Endothelial cell of umbilical vein (primary cell): ENCODE measurements around the gene CES4A. TPM values are rescaled to one million over a fixed set of nuclear protein-coding genes. Genes with fewer than 3 reads are reported as not detected.

Experiments
- BruUV-seq: library from RNA; stranded (reverse); fragments of 400-500 nt; replicated peaks from 2 replicates; lab custom pipeline; 2021; lab: Mats Ljungman, UMichigan
- CTCF ChIA-PET: fragments of 300-600, 350-600 bp; sonication (Branson Sonifier 250); formaldehyde crosslinking; loops from one replicate; lab custom pipeline; 2021; ENCODE audit warnings: antibody characterized with exemption, inconsistent platforms; lab: Charles Lee
- POLR2A ChIA-PET: fragments of 300-600, 350-600 bp; sonication (Branson Sonifier 250); formaldehyde crosslinking; loops from one replicate; lab custom pipeline; 2021; ENCODE audit warnings: antibody characterized with exemption, inconsistent platforms; lab: Charles Lee
- DNase-seq: peaks from one replicate; pipeline ENCODE4 v3.0.0-alpha.2; 2011; ENCODE audit warnings: low read depth, low spot score
- FAIRE-seq: peaks from 2 replicates; lab custom pipeline; 2011; peaks lifted over from hg19 to GRCh38; lab: Jason Lieb, UNC
- H2AFZ ChIP-seq: 2 replicates; pipeline ENCODE4 v1.6.0; 2012; ENCODE audit warnings: low read depth, low read length, control low read depth, inconsistent platforms
- H3K27ac ChIP-seq: 2 replicates; pipeline ENCODE4 v1.5.1; 2011; ENCODE audit warnings: low read depth, mild to moderate bottlenecking, control low read depth, low read length, moderate library complexity; ENCODE audit not compliant: insufficient read depth
- H3K27me3 ChIP-seq, 2 experiments: 2 replicates each; pipeline versions ENCODE4 v1.6.0 to v1.6.1; 2011; ENCODE audit warnings: low read length in 2 of 2, mixed read lengths in 1 of 2; ENCODE audit not compliant: control insufficient read depth in 2 of 2, insufficient read depth in 2 of 2
- H3K36me3 ChIP-seq, 2 experiments: 2 replicates in 1 of 2; 3 replicates in 1 of 2; pipeline ENCODE4 v1.5.1; 2011; ENCODE audit warnings: low read length in 2 of 2, mild to moderate bottlenecking in 1 of 2, moderate library complexity in 1 of 2; ENCODE audit not compliant: control insufficient read depth in 2 of 2, insufficient read depth in 2 of 2; ENCODE audit errors: extremely low read depth in 1 of 2
- H3K4me1 ChIP-seq: 3 replicates; pipeline ENCODE4 v1.5.1; 2011; ENCODE audit warnings: mild to moderate bottlenecking, low read length; ENCODE audit not compliant: control insufficient read depth, insufficient read depth; ENCODE audit errors: extremely low read depth
- H3K4me2 ChIP-seq: 2 replicates; pipeline ENCODE4 v1.6.1; 2011; ENCODE audit warnings: low read length, control low read depth, mixed read lengths; ENCODE audit not compliant: insufficient read depth
- H3K4me3 ChIP-seq, 3 experiments: fragments of 200-600 bp in 1 of 3; sonication (generic), shearing (Covaris generic) in 1 of 3; replicated peaks in 1 of 3; 2 replicates each; pipeline ENCODE4 v1.5.1; 2011 to 2016; ENCODE audit warnings: control low read depth in 3 of 3, low read length in 3 of 3, mild to moderate bottlenecking in 2 of 3, inconsistent platforms in 1 of 3, low read depth in 1 of 3, moderate library complexity in 1 of 3; ENCODE audit not compliant: insufficient read depth in 1 of 3
- H3K79me2 ChIP-seq: 2 replicates; pipeline ENCODE4 v1.6.0; 2012; ENCODE audit warnings: low read length, inconsistent platforms; ENCODE audit not compliant: control insufficient read depth, insufficient read depth
- H3K9ac ChIP-seq: replicated peaks from 2 replicates; pipeline ENCODE3; 2011; ENCODE audit warnings: low read length, control low read depth; ENCODE audit not compliant: insufficient read depth; ENCODE audit errors: extremely low read depth
- H3K9me1 ChIP-seq: replicated peaks from 3 replicates; pipeline ENCODE4 v1.6.0; 2011; ENCODE audit warnings: mild to moderate bottlenecking, low read length; ENCODE audit not compliant: control insufficient read depth, insufficient read depth; ENCODE audit errors: extremely low read depth
- H3K9me3 ChIP-seq: replicated peaks from 2 replicates; pipeline ENCODE4 v1.5.1; 2012; ENCODE audit warnings: low read length, inconsistent platforms; ENCODE audit not compliant: control insufficient read depth, insufficient read depth
- H4K20me1 ChIP-seq: replicated peaks from 2 replicates; pipeline ENCODE3; 2011; ENCODE audit warnings: mild to moderate bottlenecking, low read length; ENCODE audit not compliant: control insufficient read depth, insufficient read depth; ENCODE audit errors: extremely low read depth
- EZH2 ChIP-seq: IDR thresholded peaks from 2 replicates; pipeline ENCODE4 v1.6.1; 2012; ENCODE audit warnings: borderline replicate concordance, low read depth, mild to moderate bottlenecking, moderate library complexity, low read length, inconsistent platforms; ENCODE audit not compliant: severe bottlenecking
- FOS ChIP-seq: IDR thresholded peaks from 2 replicates; pipeline ENCODE4 v1.6.1; 2011; ENCODE audit warnings: mild to moderate bottlenecking, low read length, moderate library complexity, borderline replicate concordance; ENCODE audit not compliant: insufficient read depth
- GATA2 ChIP-seq: IDR thresholded peaks from 2 replicates; pipeline ENCODE4 v1.7.0; 2011; ENCODE audit warnings: low read depth, mild to moderate bottlenecking, moderate library complexity, mixed read lengths, low read length; ENCODE audit not compliant: insufficient read length, insufficient read depth
- JUN ChIP-seq: IDR thresholded peaks from 2 replicates; pipeline ENCODE4 v1.6.1; 2011; ENCODE audit warnings: borderline replicate concordance, low read depth; ENCODE audit not compliant: insufficient read length, insufficient read depth
- MYC ChIP-seq: IDR thresholded peaks from one replicate; pipeline ENCODE4 v1.6.1; 2011; ENCODE audit warnings: mild to moderate bottlenecking, low read depth, low read length
- POLR2A ChIP-seq: IDR thresholded peaks from 2 replicates; pipeline ENCODE4 v1.6.1; 2012; ENCODE audit warnings: low read depth, mild to moderate bottlenecking, control low read depth, low read length
- POLR2AphosphoS5 ChIP-seq: IDR thresholded peaks from 2 replicates; pipeline ENCODE4 v1.6.1; 2012; ENCODE audit warnings: low read depth, mild to moderate bottlenecking, control low read depth, low read length, moderate library complexity; ENCODE audit not compliant: insufficient read depth
- dilution Hi-C: fragments of 300-500 bp; cut with MboI; formaldehyde crosslinking; loops from one replicate; pipeline ENCODE4 v1.15.0; 2019; ENCODE audit warnings: low sequenced_read_pairs; ENCODE audit not compliant: extremely low pct_ligation_motif_present
- intact Hi-C: fragments of 100-400 bp; cut with micrococcal nuclease; formaldehyde crosslinking; loops from one replicate; pipeline ENCODE4 v1.10.0; 2022
- polyA plus RNA-seq, 4 experiments: library from polyadenylated mRNA; depleted of rRNA in 3 of 4; stranded (reverse) in 3 of 4; unstranded in 1 of 4; fragments of >200 nt; gene quantifications; 2 replicates each; pipeline versions ENCODE4 v1.2.1 to v1.2.3, GENCODE V29; 2011 to 2012; ENCODE audit warnings: missing spikeins in 1 of 4
- total RNA-seq: library from RNA; stranded (reverse); gene quantifications from 2 replicates; pipeline ENCODE4 v1.2.3, GENCODE V29; 2021
- TF ChIP-seq, protein P1 (sequence below): IDR thresholded peaks from 2 replicates; pipeline ENCODE4 v1.6.1; 2011; ENCODE audit not compliant: insufficient read depth, insufficient read length

The CES4A gene
- total and polyA plus RNA-seq, 2 donors (not counting 3 experiments of a cell fraction or from before 2014, with no cell fraction given) = 5.4 to 13.3 TPM

DNA sequence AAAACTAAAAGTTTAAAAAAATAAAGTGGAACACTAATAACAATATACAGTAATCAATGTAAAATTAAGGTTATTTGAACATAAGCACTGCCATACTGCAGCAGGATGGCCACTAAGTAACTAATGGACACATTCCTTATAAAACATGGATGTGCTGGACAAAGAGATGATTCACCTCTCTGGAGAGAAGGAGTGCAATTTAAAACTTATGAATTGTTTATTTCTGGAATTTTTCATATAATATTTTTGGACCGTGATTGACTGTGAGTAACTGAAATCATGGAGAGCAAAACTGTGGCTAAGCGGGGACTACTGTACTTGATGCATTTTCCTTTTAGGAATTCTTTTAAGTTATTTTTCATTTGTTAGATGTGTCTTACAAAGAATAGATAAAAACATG is 62.4 kb downstream of the CES4A start:
- Histone ChIP-seq H3K36me3 (peaks cover 2 to 4% of the 10 kb centered on the region in 2 experiments), H3K27ac (no peak overlapping the region), H3K27me3 (no peaks in the 10 kb centered on the region), H2AFZ (no peak overlapping the region), H3K9ac (no peak overlapping the region), H3K79me2 (peaks cover 91% of the 10 kb centered on the region), H3K9me3 (no peaks in the 10 kb centered on the region), H3K4me2 (no peak overlapping the region), H3K9me1 (no peaks in the 10 kb centered on the region), H4K20me1 (peaks cover 8% of the 10 kb centered on the region), H3K4me1 (peaks cover 4% of the 10 kb centered on the region), H3K4me3 (no peak overlapping the region)
- intact Hi-C loops = no loop called here
- POLR2A ChIA-PET = no interaction called here
- dilution Hi-C loops = no loop called here
- BruUV-seq = no TSS peak
- DNase-seq (no peak), FAIRE-seq (no peak)
- TF ChIP-seq EZH2 (no peak), POLR2A (no peak), POLR2AphosphoS5 (no peak), JUN (no peak)
- TF ChIP-seq, protein P1, sequence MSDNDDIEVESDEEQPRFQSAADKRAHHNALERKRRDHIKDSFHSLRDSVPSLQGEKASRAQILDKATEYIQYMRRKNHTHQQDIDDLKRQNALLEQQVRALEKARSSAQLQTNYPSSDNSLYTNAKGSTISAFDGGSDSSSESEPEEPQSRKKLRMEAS = no peak
- CTCF ChIA-PET = no interaction called here

DNA sequence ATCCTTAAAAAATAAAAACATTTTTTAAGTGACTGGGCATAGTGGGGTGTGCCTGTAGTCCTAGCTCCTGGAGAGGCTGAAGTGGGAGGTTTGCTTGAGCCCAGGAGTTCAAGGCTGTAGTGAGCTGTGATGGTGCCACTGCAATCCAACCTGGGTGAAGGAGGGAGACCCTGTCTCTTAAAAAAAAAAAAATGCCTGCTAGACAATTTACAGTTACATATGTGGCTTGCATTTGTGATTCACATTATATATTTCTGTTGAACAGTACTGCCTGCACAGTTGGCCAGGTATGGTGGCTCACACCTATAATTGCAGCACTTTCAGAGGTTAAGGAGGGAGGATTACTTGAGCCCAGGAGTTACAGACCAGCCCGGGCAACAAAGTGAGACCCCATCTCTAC is 64.0 kb downstream of the CES4A start:
- POLR2A ChIA-PET = no interaction called here
- H3K9me1 ChIP-seq = peaks cover 2% of the 10 kb centered on the region
- FAIRE-seq = no peak
- peaks cover 0 to 2% of the 10 kb centered on the region in 2 experiments for H3K36me3 ChIP-seq
- BruUV-seq = no TSS peak
- H3K9ac ChIP-seq = no peak overlapping the region
- H3K4me1 ChIP-seq = peaks cover 4% of the 10 kb centered on the region
- DNase-seq = no peak
- CTCF ChIA-PET = interaction anchor here (1.0 to 2.7 kb wide), 2 partner anchors 17 to 34 kb away, joined by 3 to 9 read pairs; no protein-coding TSS in a partner anchor
- TF ChIP-seq FOS = no peak
- no peak for TF ChIP-seq JUN
- no peak for TF ChIP-seq GATA2
- TF ChIP-seq MYC = no peak
- TF ChIP-seq EZH2 = no peak
- no peak for TF ChIP-seq POLR2A
- TF ChIP-seq, protein P1 = no peak
- no peaks in the 10 kb centered on the region for H3K9me3 ChIP-seq
- H3K4me2 ChIP-seq = no peak overlapping the region
- no peak overlapping the region for H3K27ac ChIP-seq
- intact Hi-C loops = no loop called here
- peaks cover 5% of the 10 kb centered on the region for H4K20me1 ChIP-seq
- no peak overlapping the region for H3K4me3 ChIP-seq
- H3K27me3 ChIP-seq = no peaks in the 10 kb centered on the region
- no peak overlapping the region for H2AFZ ChIP-seq
- dilution Hi-C loops = no loop called here
- H3K79me2 ChIP-seq = peaks cover 91% of the 10 kb centered on the region
